ENCODE results near the gene PDXP.
A peak's percentile ranks its signal among the peaks of the same experiment; 100 is the strongest.
"Not testable (repeated sequence)": the region's sequence is repeated elsewhere in the genome, so short reads cannot be mapped to it uniquely, and the experiment has no call there.

Gene PDXP

GRCh38 chr22:37692627-37693285 lies 34.2 kb downstream of the PDXP start:
- POLR2A ChIA-PET: no interaction called here
- peaks cover 11 to 53% (median 45%) of the 10 kb centered on the region in 4 experiments for H3K36me3 ChIP-seq (ENCODE audit: control insufficient read depth in 4 of 4, insufficient read depth in 4 of 4, low read length in 3 of 4)
- 96% methylated on average over 14 of the region's 15 CpGs for whole genome bisulfite sequencing (ENCODE audit: insufficient coverage)
- CTCF ChIA-PET: no interaction called here
- no peak overlapping the region for H3K4me3 ChIP-seq (ENCODE audit: control insufficient read depth in 1 of 7, extremely low read depth in 1 of 7, insufficient read depth in 4 of 7, low read depth in 2 of 7, low read length in 6 of 7)
- no peaks in the 10 kb centered on the region for H3K9me3 ChIP-seq (ENCODE audit: control extremely low read depth in 1 of 5, control insufficient read depth in 4 of 5, insufficient read depth in 2 of 5, low read depth in 1 of 5, low read length in 4 of 5)
- H3K4me1 ChIP-seq (ENCODE audit: control extremely low read depth in 1 of 4, control insufficient read depth in 4 of 4, insufficient read depth in 4 of 4, low read length in 3 of 4): peaks cover 0 to 12% (median 6%) of the 10 kb centered on the region in 4 experiments
- no peaks in the 10 kb centered on the region for H3K27me3 ChIP-seq (replicated peaks in 2 of 5; ENCODE audit: control insufficient read depth in 4 of 5, insufficient read depth in 5 of 5, low read length in 4 of 5)
- DNase-seq: no peak
- no peak overlapping the region for H3K27ac ChIP-seq (ENCODE audit: insufficient read depth in 1 of 2, low read depth in 1 of 2, low read length in 2 of 2, poor library complexity in 1 of 2, severe bottlenecking in 2 of 2)

- H3K27ac ChIP-seq (ENCODE audit: insufficient read depth in 1 of 2, low read depth in 1 of 2, low read length in 2 of 2, poor library complexity in 1 of 2, severe bottlenecking in 2 of 2); H3K4me3 ChIP-seq (ENCODE audit: control insufficient read depth in 1 of 7, extremely low read depth in 1 of 7, insufficient read depth in 4 of 7, low read depth in 2 of 7, low read length in 6 of 7); DNase-seq; H3K9me3 ChIP-seq (ENCODE audit: control extremely low read depth in 1 of 5, control insufficient read depth in 4 of 5, insufficient read depth in 2 of 5, low read depth in 1 of 5, low read length in 4 of 5); H3K27me3 ChIP-seq (replicated peaks in 2 of 5; ENCODE audit: control insufficient read depth in 4 of 5, insufficient read depth in 5 of 5, low read length in 4 of 5): not testable (repeated sequence)
- ChIA-PET POLR2A (interaction anchor here (0.6 kb wide), 1 partner anchor 102 kb away, joined by 3 read pairs; no protein-coding TSS in a partner anchor), CTCF (interaction anchor here (1.4 to 2.6 kb wide), 2 partner anchors 13 to 51 kb away, joined by 5 to 16 read pairs; no protein-coding TSS in a partner anchor)
- WGBS (ENCODE audit: insufficient coverage): 95% methylated on average over 6 of the region's 7 CpGs
- H3K4me1 ChIP-seq (ENCODE audit: control extremely low read depth in 1 of 4, control insufficient read depth in 4 of 4, insufficient read depth in 4 of 4, low read length in 3 of 4): peaks cover 0 to 11% (median 6%) of the 10 kb centered on the region in 4 experiments
- peaks cover 6 to 41% (median 32%) of the 10 kb centered on the region in 4 experiments for H3K36me3 ChIP-seq (ENCODE audit: control insufficient read depth in 4 of 4, insufficient read depth in 4 of 4, low read length in 3 of 4)
These were observed 35.6 kb downstream of the PDXP start for GRCh38 chr22:37694131-37694530.

- not testable (repeated sequence) for H3K27ac ChIP-seq (ENCODE audit: insufficient read depth in 1 of 2, low read depth in 1 of 2, low read length in 2 of 2, poor library complexity in 1 of 2, severe bottlenecking in 2 of 2); DNase-seq; H3K9me3 ChIP-seq (ENCODE audit: control extremely low read depth in 1 of 5, control insufficient read depth in 4 of 5, insufficient read depth in 2 of 5, low read depth in 1 of 5, low read length in 4 of 5); H3K27me3 ChIP-seq (replicated peaks in 2 of 5; ENCODE audit: control insufficient read depth in 4 of 5, insufficient read depth in 5 of 5, low read length in 4 of 5)
- POLR2A ChIA-PET: interaction anchor here (1.5 kb wide), 1 partner anchor 37 kb away, joined by 4 read pairs; no protein-coding TSS in a partner anchor
- Histone ChIP-seq H3K4me1 (ENCODE audit: control extremely low read depth in 1 of 4, control insufficient read depth in 4 of 4, insufficient read depth in 4 of 4, low read length in 3 of 4) (peaks cover 0 to 16% (median 6%) of the 10 kb centered on the region in 4 experiments), H3K4me3 (ENCODE audit: control insufficient read depth in 1 of 7, extremely low read depth in 1 of 7, insufficient read depth in 4 of 7, low read depth in 2 of 7, low read length in 6 of 7) (peak overlapping the region in 5 of 7 experiments; percentile 23 to 59 (median 36)), H3K36me3 (ENCODE audit: control insufficient read depth in 4 of 4, insufficient read depth in 4 of 4, low read length in 3 of 4) (peaks cover 2 to 26% (median 22%) of the 10 kb centered on the region in 4 experiments)
- WGBS (ENCODE audit: insufficient coverage): 29% methylated on average over 9 of the region's 13 CpGs
- CTCF ChIA-PET: interaction anchor here (0.7 to 2.6 kb wide), 13 partner anchors 10 to 88 kb away, joined by 3 to 18 read pairs (median 5); partner anchors contain the start of genes LGALS1 and NOL12
These were observed 37.7 kb downstream of the PDXP start for GRCh38 chr22:37696260-37696656.

- Histone ChIP-seq H3K9me3 (ENCODE audit: control extremely low read depth in 1 of 5, control insufficient read depth in 4 of 5, insufficient read depth in 2 of 5, low read depth in 1 of 5, low read length in 4 of 5) (no peaks in the 10 kb centered on the region), H3K27me3 (replicated peaks in 2 of 5; ENCODE audit: control insufficient read depth in 4 of 5, insufficient read depth in 5 of 5, low read length in 4 of 5) (no peaks in the 10 kb centered on the region), H3K36me3 (ENCODE audit: control insufficient read depth in 4 of 4, insufficient read depth in 4 of 4, low read length in 3 of 4) (peaks cover 1 to 19% (median 16%) of the 10 kb centered on the region in 4 experiments), H3K27ac (ENCODE audit: insufficient read depth in 1 of 2, low read depth in 1 of 2, low read length in 2 of 2, poor library complexity in 1 of 2, severe bottlenecking in 2 of 2) (no peak within 1 kb of the TSS), H3K4me1 (ENCODE audit: control extremely low read depth in 1 of 4, control insufficient read depth in 4 of 4, insufficient read depth in 4 of 4, low read length in 3 of 4) (peaks cover 0 to 22% (median 7%) of the 10 kb centered on the region in 4 experiments), H3K4me3 (ENCODE audit: control insufficient read depth in 1 of 7, extremely low read depth in 1 of 7, insufficient read depth in 4 of 7, low read depth in 2 of 7, low read length in 6 of 7) (peak within 1 kb of the TSS in 5 of 7 experiments; percentile 23 to 59 (median 36))
- ChIA-PET POLR2A (interaction anchor here (1.1 kb wide), 1 partner anchor 35 kb away, joined by 3 read pairs; no protein-coding TSS in a partner anchor), CTCF (interaction anchor here (0.7 to 2.6 kb wide), 10 partner anchors 10 to 70 kb away, joined by 3 to 18 read pairs (median 5); partner anchors contain the start of gene NOL12)
- WGBS (ENCODE audit: insufficient coverage): 22% methylated on average over 31 of the region's 39 CpGs
- DNase-seq: peak; percentile 95 to 98 (median 98)
These were observed 38.4 kb downstream of the PDXP start, which contains the start of gene TRIOBP for GRCh38 chr22:37696657-37697537. TSS of gene TRIOBP (plus strand) at chr22:37697048. CDS start at chr22:37701366, 4,318 bp downstream.

- Histone ChIP-seq H3K9me3 (ENCODE audit: control extremely low read depth in 1 of 5, control insufficient read depth in 4 of 5, insufficient read depth in 2 of 5, low read depth in 1 of 5, low read length in 4 of 5) (no peaks in the 10 kb centered on the region), H3K4me1 (ENCODE audit: control extremely low read depth in 1 of 4, control insufficient read depth in 4 of 4, insufficient read depth in 4 of 4, low read length in 3 of 4) (peaks cover 0 to 22% (median 7%) of the 10 kb centered on the region in 4 experiments), H3K27me3 (replicated peaks in 2 of 5; ENCODE audit: control insufficient read depth in 4 of 5, insufficient read depth in 5 of 5, low read length in 4 of 5) (no peaks in the 10 kb centered on the region), H3K36me3 (ENCODE audit: control insufficient read depth in 4 of 4, insufficient read depth in 4 of 4, low read length in 3 of 4) (peaks cover 0 to 15% (median 13%) of the 10 kb centered on the region in 4 experiments), H3K27ac (ENCODE audit: insufficient read depth in 1 of 2, low read depth in 1 of 2, low read length in 2 of 2, poor library complexity in 1 of 2, severe bottlenecking in 2 of 2) (no peak overlapping the region), H3K4me3 (ENCODE audit: control insufficient read depth in 1 of 7, extremely low read depth in 1 of 7, insufficient read depth in 4 of 7, low read depth in 2 of 7, low read length in 6 of 7) (no peak overlapping the region)
- POLR2A ChIA-PET: interaction anchor here (1.1 kb wide), 1 partner anchor 36 kb away, joined by 3 read pairs; no protein-coding TSS in a partner anchor
- WGBS (ENCODE audit: insufficient coverage): 74% methylated on average over 3 of the region's 3 CpGs
- CTCF ChIA-PET: interaction anchor here (0.8 to 2.4 kb wide), 3 partner anchors 10 to 36 kb away, joined by 3 to 18 read pairs (median 4); no protein-coding TSS in a partner anchor
- no peak for DNase-seq
These were observed 39.0 kb downstream of the PDXP start for GRCh38 chr22:37697538-37697835.

GRCh38 chr22:37701141-37701786 lies 42.7 kb downstream of the PDXP start:
- 55% methylated on average over 6 of the region's 8 CpGs for WGBS (ENCODE audit: insufficient coverage)
- Histone ChIP-seq H3K4me1 (ENCODE audit: control extremely low read depth in 1 of 4, control insufficient read depth in 4 of 4, insufficient read depth in 4 of 4, low read length in 3 of 4) (peaks cover 0 to 18% (median 4%) of the 10 kb centered on the region in 4 experiments), H3K36me3 (ENCODE audit: control insufficient read depth in 4 of 4, insufficient read depth in 4 of 4, low read length in 3 of 4) (peaks cover 0 to 2% (median 0%) of the 10 kb centered on the region in 4 experiments), H3K4me3 (ENCODE audit: control insufficient read depth in 1 of 7, extremely low read depth in 1 of 7, insufficient read depth in 4 of 7, low read depth in 2 of 7, low read length in 6 of 7) (no peak overlapping the region), H3K27ac (ENCODE audit: insufficient read depth in 1 of 2, low read depth in 1 of 2, low read length in 2 of 2, poor library complexity in 1 of 2, severe bottlenecking in 2 of 2) (no peak overlapping the region), H3K27me3 (replicated peaks in 2 of 5; ENCODE audit: control insufficient read depth in 4 of 5, insufficient read depth in 5 of 5, low read length in 4 of 5) (no peaks in the 10 kb centered on the region), H3K9me3 (ENCODE audit: control extremely low read depth in 1 of 5, control insufficient read depth in 4 of 5, insufficient read depth in 2 of 5, low read depth in 1 of 5, low read length in 4 of 5) (no peaks in the 10 kb centered on the region)
- DNase-seq: no peak
- CTCF ChIA-PET: no interaction called here
- POLR2A ChIA-PET: no interaction called here

Measured in common myeloid progenitor, CD34-positive (primary cell).